Trophoblast cell (in vitro differentiated cells and primary cell): ENCODE results near the gene WNK1.

Experiments
- DNase-seq, 2 donors: peaks; one replicate each; pipeline ENCODE4 v3.0.0-alpha.2; 2016
- H2AFZ ChIP-seq: 2 replicates; pipeline ENCODE4 v1.6.1; 2013; ENCODE audit warnings: low read length, moderate library complexity, mild to moderate bottlenecking; ENCODE audit not compliant: insufficient read depth, poor library complexity
- H2AK5ac ChIP-seq: 2 replicates; pipeline ENCODE4 v1.6.1; 2013; ENCODE audit warnings: mild to moderate bottlenecking, low read length
- H2BK120ac ChIP-seq: 2 replicates; pipeline ENCODE4 v1.6.1; 2013; ENCODE audit warnings: low read length, mild to moderate bottlenecking, moderate library complexity; ENCODE audit not compliant: insufficient read depth, poor library complexity
- H2BK12ac ChIP-seq: 2 replicates; pipeline ENCODE4 v1.6.1; 2013; ENCODE audit warnings: mild to moderate bottlenecking, low read length, moderate library complexity
- H2BK5ac ChIP-seq: 2 replicates; pipeline ENCODE4 v1.6.1; 2013; ENCODE audit warnings: low read length, low read depth, moderate library complexity, mild to moderate bottlenecking; ENCODE audit not compliant: poor library complexity
- H3K14ac ChIP-seq: 2 replicates; pipeline ENCODE4 v1.6.1; 2013; ENCODE audit warnings: mild to moderate bottlenecking, low read length
- H3K18ac ChIP-seq: 2 replicates; pipeline ENCODE4 v1.6.1; 2013; ENCODE audit warnings: mild to moderate bottlenecking, low read length
- H3K23ac ChIP-seq: 2 replicates; pipeline ENCODE4 v1.6.1; 2013; ENCODE audit warnings: low read length
- H3K27ac ChIP-seq: 2 replicates; pipeline ENCODE4 v1.5.1; 2013; ENCODE audit warnings: low read depth, mild to moderate bottlenecking, inconsistent platforms, low read length, moderate library complexity
- H3K27me3 ChIP-seq: 2 replicates; pipeline ENCODE4 v1.6.1; 2013; ENCODE audit warnings: inconsistent platforms, mild to moderate bottlenecking, low read length, moderate library complexity; ENCODE audit not compliant: insufficient read depth
- H3K36me3 ChIP-seq, 2 experiments: 1 replicate in 1 of 2; 2 replicates in 1 of 2; pipeline ENCODE4 v1.6.1; 2013; ENCODE audit warnings: low read length in 2 of 2, mild to moderate bottlenecking in 2 of 2, moderate library complexity in 1 of 2; ENCODE audit not compliant: insufficient read depth in 2 of 2, control insufficient read depth in 1 of 2
- H3K4ac ChIP-seq: 2 replicates; pipeline ENCODE4 v1.6.1; 2013; ENCODE audit warnings: low read depth, mild to moderate bottlenecking, low read length, moderate library complexity
- H3K4me1 ChIP-seq, 2 experiments: 1 replicate in 1 of 2; 2 replicates in 1 of 2; pipeline ENCODE4 v1.6.1; 2013; ENCODE audit warnings: low read length in 2 of 2, mild to moderate bottlenecking in 2 of 2, moderate library complexity in 1 of 2; ENCODE audit not compliant: insufficient read depth in 2 of 2, control insufficient read depth in 1 of 2
- H3K4me2 ChIP-seq: 2 replicates; pipeline ENCODE4 v1.6.1; 2013; ENCODE audit warnings: inconsistent platforms, mild to moderate bottlenecking, low read length, moderate library complexity
- H3K4me3 ChIP-seq: 2 replicates; pipeline ENCODE4 v1.5.1; 2013; ENCODE audit warnings: mild to moderate bottlenecking, low read depth, low read length, inconsistent platforms
- H3K79me1 ChIP-seq: one replicate; pipeline ENCODE4 v1.6.1; 2013; ENCODE audit warnings: low read length
- H3K79me2 ChIP-seq: 2 replicates; pipeline ENCODE4 v1.6.1; 2013; ENCODE audit warnings: low read length, mild to moderate bottlenecking; ENCODE audit not compliant: control insufficient read depth, insufficient read depth, poor library complexity
- H3K9ac ChIP-seq: 2 replicates; pipeline ENCODE4 v1.6.1; 2013; ENCODE audit warnings: mild to moderate bottlenecking, low read length
- H3K9me3 ChIP-seq: 2 replicates; pipeline ENCODE4 v1.6.1; 2013; ENCODE audit warnings: low read depth, mild to moderate bottlenecking, control low read depth, inconsistent platforms, low read length; ENCODE audit not compliant: insufficient read depth
- H4K12ac ChIP-seq: 2 replicates; pipeline ENCODE4 v1.6.1; 2013; ENCODE audit warnings: low read depth, mild to moderate bottlenecking, low read length, moderate library complexity
- H4K8ac ChIP-seq: 2 replicates; pipeline ENCODE4 v1.6.1; 2013; ENCODE audit warnings: low read depth, mild to moderate bottlenecking, low read length, moderate library complexity
- H4K91ac ChIP-seq: one replicate; pipeline ENCODE4 v1.6.1; 2013; ENCODE audit warnings: low read depth, mild to moderate bottlenecking, low read length, moderate library complexity
- WGBS: extraction: QIAGEN DNeasy Blood & Tissue Kit; methylation state at CpG from one replicate; pipeline ENCODE4 v1.1.7; 2013; ENCODE audit warnings: missing lambda C conversion rate; ENCODE audit not compliant: insufficient read length, insufficient coverage; ENCODE audit errors: extremely low coverage; 5-methylcytosine and 5-hydroxymethylcytosine counted together

The WNK1 gene

GRCh38 chr12:951176-951575 lies 198.8 kb downstream of the WNK1 start:
- H3K4me3 ChIP-seq: no peak overlapping the region
- no peak overlapping the region for H2AK5ac ChIP-seq
- peaks cover 8% of the 10 kb centered on the region for H3K79me2 ChIP-seq
- no peak overlapping the region for H4K91ac ChIP-seq
- no peak overlapping the region for H2BK120ac ChIP-seq
- H2AFZ ChIP-seq: no peak overlapping the region
- no peaks in the 10 kb centered on the region for H3K27me3 ChIP-seq
- no peaks in the 10 kb centered on the region for H3K36me3 ChIP-seq
- H4K12ac ChIP-seq: no peak overlapping the region
- H3K27ac ChIP-seq: no peak overlapping the region
- WGBS: no CpG with 5 or more reads among the region's 1 CpG
- no peak overlapping the region for H3K4ac ChIP-seq
- no peak overlapping the region for H3K23ac ChIP-seq
- no peak overlapping the region for H2BK5ac ChIP-seq
- peaks cover 0 to 5% of the 10 kb centered on the region in 2 experiments for H3K4me1 ChIP-seq
- H2BK12ac ChIP-seq: no peak overlapping the region
- no peak overlapping the region for H4K8ac ChIP-seq
- no peak overlapping the region for H3K18ac ChIP-seq
- DNase-seq: peak; percentile 88 to 90
- H3K9me3 ChIP-seq: no peaks in the 10 kb centered on the region
- H3K4me2 ChIP-seq: no peak overlapping the region
- no peak overlapping the region for H3K14ac ChIP-seq
- no peak overlapping the region for H3K9ac ChIP-seq
- H3K79me1 ChIP-seq: peaks cover 11% of the 10 kb centered on the region

- H2BK12ac ChIP-seq: no peak overlapping the region
- no peak overlapping the region for H3K23ac ChIP-seq
- H3K79me1 ChIP-seq: peaks cover 9% of the 10 kb centered on the region
- no peak overlapping the region for H4K12ac ChIP-seq
- H3K4me3 ChIP-seq: no peak overlapping the region
- no peak overlapping the region for H3K14ac ChIP-seq
- WGBS: no CpG with 5 or more reads among the region's 7 CpGs
- no peak overlapping the region for H3K27ac ChIP-seq
- no peaks in the 10 kb centered on the region for H3K36me3 ChIP-seq
- no peak overlapping the region for H3K4me2 ChIP-seq
- H2AK5ac ChIP-seq: no peak overlapping the region
- no peak overlapping the region for H3K9ac ChIP-seq
- no peak overlapping the region for H2AFZ ChIP-seq
- H3K18ac ChIP-seq: no peak overlapping the region
- H3K4me1 ChIP-seq: no peaks in the 10 kb centered on the region
- no peak overlapping the region for H3K4ac ChIP-seq
- no peak overlapping the region for H4K8ac ChIP-seq
- no peak overlapping the region for H4K91ac ChIP-seq
- no peaks in the 10 kb centered on the region for H3K9me3 ChIP-seq
- H3K79me2 ChIP-seq: peaks cover 6% of the 10 kb centered on the region
- H2BK120ac ChIP-seq: no peak overlapping the region
- H2BK5ac ChIP-seq: no peak overlapping the region
- peak; percentile 89 for DNase-seq
- H3K27me3 ChIP-seq: no peaks in the 10 kb centered on the region
These were observed 201.4 kb downstream of the WNK1 start for GRCh38 chr12:953776-954175.

- DNase-seq: peak in 1 of 2 donors; percentile 25
- H3K23ac ChIP-seq: no peak overlapping the region
- no peaks in the 10 kb centered on the region for H3K27me3 ChIP-seq
- H3K27ac ChIP-seq: no peak overlapping the region
- H2AFZ ChIP-seq: no peak overlapping the region
- no peak overlapping the region for H3K18ac ChIP-seq
- H3K79me2 ChIP-seq: no peaks in the 10 kb centered on the region
- H3K36me3 ChIP-seq: no peaks in the 10 kb centered on the region
- H2AK5ac ChIP-seq: no peak overlapping the region
- H3K14ac ChIP-seq: no peak overlapping the region
- no peak overlapping the region for H2BK12ac ChIP-seq
- H4K12ac ChIP-seq: no peak overlapping the region
- H3K4me1 ChIP-seq: no peaks in the 10 kb centered on the region
- H3K79me1 ChIP-seq: peaks cover 3% of the 10 kb centered on the region
- H2BK5ac ChIP-seq: no peak overlapping the region
- no peak overlapping the region for H4K8ac ChIP-seq
- H3K9ac ChIP-seq: no peak overlapping the region
- no peak overlapping the region for H2BK120ac ChIP-seq
- H3K4me3 ChIP-seq: no peak overlapping the region
- H3K4ac ChIP-seq: no peak overlapping the region
- no peak overlapping the region for H3K4me2 ChIP-seq
- H3K9me3 ChIP-seq: no peaks in the 10 kb centered on the region
- H4K91ac ChIP-seq: no peak overlapping the region
These were observed 202.4 kb downstream of the WNK1 start for GRCh38 chr12:954741-955140.

GRCh38 chr12:955939-956338 lies 203.6 kb downstream of the WNK1 start:
- H3K27ac ChIP-seq: no peak overlapping the region
- no peak overlapping the region for H4K91ac ChIP-seq
- no peaks in the 10 kb centered on the region for H3K79me1 ChIP-seq
- H2AFZ ChIP-seq: no peak overlapping the region
- no peak overlapping the region for H3K4me2 ChIP-seq
- no peak overlapping the region for H2BK5ac ChIP-seq
- no peaks in the 10 kb centered on the region for H3K27me3 ChIP-seq
- no peak overlapping the region for H2BK120ac ChIP-seq
- H3K4me1 ChIP-seq: no peaks in the 10 kb centered on the region
- no peak overlapping the region for H3K23ac ChIP-seq
- no CpG with 5 or more reads among the region's 6 CpGs for WGBS
- no peaks in the 10 kb centered on the region for H3K79me2 ChIP-seq
- no peak overlapping the region for H4K8ac ChIP-seq
- no peaks in the 10 kb centered on the region for H3K9me3 ChIP-seq
- no peak for DNase-seq
- H3K4me3 ChIP-seq: no peak overlapping the region
- H3K36me3 ChIP-seq: no peaks in the 10 kb centered on the region
- H3K14ac ChIP-seq: no peak overlapping the region
- no peak overlapping the region for H3K4ac ChIP-seq
- no peak overlapping the region for H4K12ac ChIP-seq
- no peak overlapping the region for H2BK12ac ChIP-seq
- no peak overlapping the region for H3K18ac ChIP-seq
- no peak overlapping the region for H2AK5ac ChIP-seq
- H3K9ac ChIP-seq: no peak overlapping the region
